HG02623 (cell line): Measurements from ENCODE around the gene LIPA.
A peak's percentile ranks its signal among the peaks of the same experiment; 100 is the strongest.
"Not testable (repeated sequence)": the region's sequence is repeated elsewhere in the genome, so short reads cannot be mapped to it uniquely, and the experiment has no call there.

Experiments used
- ATAC-seq: cut with Tn5 transposase; IDR thresholded peaks from one replicate; pipeline ENCODE4 v1.9.1; 2021; ENCODE audit warnings: moderate library complexity; ENCODE audit not compliant: unreplicated experiment

The LIPA gene

GRCh38 chr10:89251409-89252224 lies at the start of gene LIPA:
LIPA (minus strand) TSS chr10:89251775; CDS start chr10:89247648, 4,127 bp downstream.
- peak; percentile 93 for ATAC-seq

- ATAC-seq, result no peak
Measured at GRCh38 chr10:89301232-89301631, 49.7 kb upstream of the LIPA start.

GRCh38 chr10:89299031-89299430 lies 47.5 kb upstream of the LIPA start:
- ATAC-seq, result no peak

GRCh38 chr10:89297791-89298190 lies 46.2 kb upstream of the LIPA start:
- ATAC-seq, result no peak

GRCh38 chr10:89297356-89297755 lies 45.8 kb upstream of the LIPA start:
- ATAC-seq, result no peak

- ATAC-seq, result no peak
Measured at GRCh38 chr10:89296220-89296648, 44.7 kb upstream of the LIPA start.

- ATAC-seq, result no peak
Measured at GRCh38 chr10:89295597-89295996, 44.0 kb upstream of the LIPA start.

- no peak for ATAC-seq
Measured at GRCh38 chr10:89294721-89295239, 43.2 kb upstream of the LIPA start.

- not testable (repeated sequence) for ATAC-seq
Measured at GRCh38 chr10:89285303-89285702, 33.7 kb upstream of the LIPA start.

GRCh38 chr10:89284711-89285110 lies 33.1 kb upstream of the LIPA start:
- not testable (repeated sequence) for ATAC-seq

- ATAC-seq, result no peak
Measured at GRCh38 chr10:89283936-89284475, 32.4 kb upstream of the LIPA start.

GRCh38 chr10:89283025-89283935 lies 31.7 kb upstream of the LIPA start:
- ATAC-seq, result no peak

GRCh38 chr10:89281606-89282395 lies 30.2 kb upstream of the LIPA start:
- ATAC-seq, result no peak

- no peak for ATAC-seq
Measured at GRCh38 chr10:89280508-89280907, 28.9 kb upstream of the LIPA start.

- no peak for ATAC-seq
Measured at GRCh38 chr10:89279421-89279869, 27.9 kb upstream of the LIPA start.

- no peak for ATAC-seq
Measured at GRCh38 chr10:89278900-89279392, 27.4 kb upstream of the LIPA start.

GRCh38 chr10:89278034-89278535 lies 26.5 kb upstream of the LIPA start:
- no peak for ATAC-seq

GRCh38 chr10:89275383-89275782 lies 23.8 kb upstream of the LIPA start:
- no peak for ATAC-seq

GRCh38 chr10:89274928-89275327 lies 23.4 kb upstream of the LIPA start:
- ATAC-seq, result no peak

GRCh38 chr10:89273680-89274079 lies 22.1 kb upstream of the LIPA start:
- ATAC-seq, result no peak
